ENCODE data around the gene CCDC182. TPM values are rescaled to one million over a fixed set of nuclear protein-coding genes. Genes with fewer than 3 reads are reported as not detected.

The CCDC182 gene
- total RNA-seq, 1 experiment from 2014 or later = not detected

- ChIA-PET CTCF (interaction anchor here (0.6 to 1.5 kb wide), 5 partner anchors 13 to 751 kb away, joined by 3 to 5 read pairs (median 3); partner anchors contain the start of gene CCDC182), POLR2A (no interaction called here)
- H3K27me3 Mint-ChIP-seq (ENCODE audit: insufficient read depth, unreplicated experiment) = peaks cover 27% of the 10 kb centered on the region
- no peak overlapping the region for H3K4me3 Mint-ChIP-seq (ENCODE audit: unreplicated experiment)
- H3K36me3 Mint-ChIP-seq (ENCODE audit: insufficient read depth, unreplicated experiment) = no peaks in the 10 kb centered on the region
- peaks cover 5% of the 10 kb centered on the region for H3K4me1 Mint-ChIP-seq (ENCODE audit: insufficient read depth, unreplicated experiment)
- no peak for DNase-seq (ENCODE audit: unreplicated experiment)
- no TSS peak for BruUV-seq (replicated peaks)
- intact Hi-C loops (cut with micrococcal nuclease) = no loop called here
- TF ChIP-seq, protein P1, sequence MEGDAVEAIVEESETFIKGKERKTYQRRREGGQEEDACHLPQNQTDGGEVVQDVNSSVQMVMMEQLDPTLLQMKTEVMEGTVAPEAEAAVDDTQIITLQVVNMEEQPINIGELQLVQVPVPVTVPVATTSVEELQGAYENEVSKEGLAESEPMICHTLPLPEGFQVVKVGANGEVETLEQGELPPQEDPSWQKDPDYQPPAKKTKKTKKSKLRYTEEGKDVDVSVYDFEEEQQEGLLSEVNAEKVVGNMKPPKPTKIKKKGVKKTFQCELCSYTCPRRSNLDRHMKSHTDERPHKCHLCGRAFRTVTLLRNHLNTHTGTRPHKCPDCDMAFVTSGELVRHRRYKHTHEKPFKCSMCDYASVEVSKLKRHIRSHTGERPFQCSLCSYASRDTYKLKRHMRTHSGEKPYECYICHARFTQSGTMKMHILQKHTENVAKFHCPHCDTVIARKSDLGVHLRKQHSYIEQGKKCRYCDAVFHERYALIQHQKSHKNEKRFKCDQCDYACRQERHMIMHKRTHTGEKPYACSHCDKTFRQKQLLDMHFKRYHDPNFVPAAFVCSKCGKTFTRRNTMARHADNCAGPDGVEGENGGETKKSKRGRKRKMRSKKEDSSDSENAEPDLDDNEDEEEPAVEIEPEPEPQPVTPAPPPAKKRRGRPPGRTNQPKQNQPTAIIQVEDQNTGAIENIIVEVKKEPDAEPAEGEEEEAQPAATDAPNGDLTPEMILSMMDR (IDR thresholded peaks at IDR 0.05; ENCODE audit: unreplicated experiment) = no peak
- H3K9me3 Mint-ChIP-seq (ENCODE audit: unreplicated experiment) = no peaks in the 10 kb centered on the region
- no peak overlapping the region for H3K27ac Mint-ChIP-seq (ENCODE audit: low read depth, unreplicated experiment)
Observed at GRCh38 chr17:57761887-57762286, 16.8 kb upstream of the CCDC182 start.

- Mint-ChIP-seq H3K9me3 (ENCODE audit: unreplicated experiment) (no peaks in the 10 kb centered on the region), H3K27ac (ENCODE audit: low read depth, unreplicated experiment) (no peak overlapping the region), H3K27me3 (ENCODE audit: insufficient read depth, unreplicated experiment) (peaks cover 23% of the 10 kb centered on the region), H3K36me3 (ENCODE audit: insufficient read depth, unreplicated experiment) (no peaks in the 10 kb centered on the region), H3K4me3 (ENCODE audit: unreplicated experiment) (no peak overlapping the region), H3K4me1 (ENCODE audit: insufficient read depth, unreplicated experiment) (no peaks in the 10 kb centered on the region)
- POLR2A ChIA-PET = no interaction called here
- BruUV-seq (replicated peaks) = no TSS peak
- intact Hi-C loops (cut with micrococcal nuclease) = no loop called here
- TF ChIP-seq, protein P1 (IDR thresholded peaks at IDR 0.05; ENCODE audit: unreplicated experiment) = no peak
- no peak for DNase-seq (ENCODE audit: unreplicated experiment)
- CTCF ChIA-PET = interaction anchor here (0.8 kb wide), 1 partner anchor 89 kb away, joined by 3 read pairs; no protein-coding TSS in a partner anchor
Observed at GRCh38 chr17:57760046-57760445, 14.9 kb upstream of the CCDC182 start.

DNA sequence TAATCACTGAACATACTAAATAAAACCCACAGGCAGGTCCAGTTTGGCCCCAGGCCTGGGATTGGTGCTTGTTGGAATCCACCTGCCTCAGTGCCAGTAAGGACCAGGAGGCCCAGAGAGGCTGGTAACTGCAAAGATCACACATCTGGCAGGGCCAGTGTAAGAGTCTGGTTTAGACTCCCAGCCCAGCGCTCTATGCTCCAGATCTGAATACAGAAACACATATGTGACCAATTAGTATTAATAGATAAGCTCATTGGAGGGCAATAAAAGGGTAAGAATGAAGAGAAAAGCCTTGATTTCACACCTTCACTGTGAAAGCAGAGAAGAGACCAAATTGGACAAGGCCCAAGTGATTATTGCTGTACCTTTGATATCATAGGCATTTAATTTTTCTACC is 13.6 kb upstream of the CCDC182 start:
- Mint-ChIP-seq H3K27ac (ENCODE audit: low read depth, unreplicated experiment) (no peak overlapping the region), H3K4me3 (ENCODE audit: unreplicated experiment) (no peak overlapping the region), H3K4me1 (ENCODE audit: insufficient read depth, unreplicated experiment) (no peaks in the 10 kb centered on the region), H3K27me3 (ENCODE audit: insufficient read depth, unreplicated experiment) (peaks cover 21% of the 10 kb centered on the region), H3K9me3 (ENCODE audit: unreplicated experiment) (no peaks in the 10 kb centered on the region), H3K36me3 (ENCODE audit: insufficient read depth, unreplicated experiment) (no peaks in the 10 kb centered on the region)
- BruUV-seq (replicated peaks) = no TSS peak
- CTCF ChIA-PET = no interaction called here
- intact Hi-C loops (cut with micrococcal nuclease) = no loop called here
- no peak for DNase-seq (ENCODE audit: unreplicated experiment)
- TF ChIP-seq, protein P1 (IDR thresholded peaks at IDR 0.05; ENCODE audit: unreplicated experiment) = no peak
- POLR2A ChIA-PET = interaction anchor here (0.8 kb wide), 1 partner anchor 8 kb away, joined by 3 read pairs; no protein-coding TSS in a partner anchor

DNA sequence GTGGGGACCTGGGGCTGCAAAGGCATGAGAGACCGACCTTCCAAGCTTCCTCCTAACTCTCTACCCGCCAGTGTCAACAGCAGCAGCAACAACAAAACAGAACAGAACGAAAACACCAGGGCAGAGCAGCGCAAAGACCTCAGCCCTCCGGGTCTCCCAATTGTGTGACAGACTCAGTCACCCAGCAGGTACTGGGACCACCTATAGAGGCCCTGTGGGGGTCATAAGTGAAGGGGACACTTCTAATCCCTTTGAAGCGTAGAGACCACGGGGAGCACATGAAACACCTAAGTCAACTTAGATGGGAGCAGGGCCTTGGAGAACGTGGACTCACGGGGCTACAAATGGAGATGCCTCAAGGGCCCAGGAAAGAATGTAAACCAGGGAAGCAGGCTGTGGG is 12.6 kb upstream of the CCDC182 start:
- Mint-ChIP-seq H3K9me3 (ENCODE audit: unreplicated experiment) (no peaks in the 10 kb centered on the region), H3K36me3 (ENCODE audit: insufficient read depth, unreplicated experiment) (no peaks in the 10 kb centered on the region), H3K4me3 (ENCODE audit: unreplicated experiment) (no peak overlapping the region), H3K4me1 (ENCODE audit: insufficient read depth, unreplicated experiment) (no peaks in the 10 kb centered on the region), H3K27ac (ENCODE audit: low read depth, unreplicated experiment) (no peak overlapping the region), H3K27me3 (ENCODE audit: insufficient read depth, unreplicated experiment) (peaks cover 12% of the 10 kb centered on the region)
- no TSS peak for BruUV-seq (replicated peaks)
- intact Hi-C loops (cut with micrococcal nuclease) = no loop called here
- DNase-seq (ENCODE audit: unreplicated experiment) = no peak
- CTCF ChIA-PET = interaction anchor here (0.7 to 1.2 kb wide), 2 partner anchors 11 to 76 kb away, joined by 3 to 5 read pairs; no protein-coding TSS in a partner anchor
- POLR2A ChIA-PET = no interaction called here
- TF ChIP-seq, protein P1 (IDR thresholded peaks at IDR 0.05; ENCODE audit: unreplicated experiment) = no peak
